K562 (cell line): ENCODE data around the gene PCBD2. TPM values are rescaled to one million over a fixed set of nuclear protein-coding genes. Genes with fewer than 3 reads are reported as not detected.
A peak's percentile ranks its signal among the peaks of the same experiment; 100 is the strongest.

Experiments
- ARHGAP35 ChIP-seq: fragments of 450-650 bp; IDR thresholded peaks from 2 replicates; pipeline ENCODE4 v1.6.1; 2018; ENCODE audit not compliant: partially characterized antibody
- BHLHE40 ChIP-seq: IDR thresholded peaks from 2 replicates; pipeline ENCODE4 v1.6.1; 2011; ENCODE audit warnings: low read length, improper control_type of control experiment
- BRD9 ChIP-seq: fragments of 450-650 bp; IDR thresholded peaks from 2 replicates; pipeline ENCODE4 v1.6.1; 2018; ENCODE audit warnings: low read depth; ENCODE audit not compliant: partially characterized antibody
- FOXM1 ChIP-seq, 2 experiments: fragments of 450-650 bp in 1 of 2; sonication (generic) in 1 of 2; formaldehyde crosslinking in 1 of 2; IDR thresholded peaks; 2 replicates each; pipeline versions ENCODE4 v1.6.1 to v1.9.0; 2017 to 2022; ENCODE audit warnings: low read depth in 2 of 2, mild to moderate bottlenecking in 2 of 2, missing genetic modification reagents in 1 of 2, moderate library complexity in 1 of 2
- HNRNPK ChIP-seq: fragments of 200-400 bp; formaldehyde crosslinking; IDR thresholded peaks from one replicate; pipeline ENCODE4 v1.6.1; 2018; ENCODE audit warnings: mild to moderate bottlenecking, low read depth, low read length; ENCODE audit not compliant: poor library complexity, severe bottlenecking
- KLF1 ChIP-seq: fragments of 450-650 bp; IDR thresholded peaks from 2 replicates; pipeline ENCODE4 v1.6.1; 2016; ENCODE audit warnings: missing genetic modification characterization, missing compliant biosample characterization
- MTA3 ChIP-seq: fragments of 450-650 bp; formaldehyde crosslinking; IDR thresholded peaks from 2 replicates; pipeline ENCODE4 v1.6.1; 2017; ENCODE audit warnings: mild to moderate bottlenecking, borderline replicate concordance
- MTF1 ChIP-seq: fragments of 250-450 bp; sonication (Bioruptor Pico); IDR thresholded peaks from 2 replicates; pipeline ENCODE4 v1.9.0; 2021; ENCODE audit warnings: moderate library complexity, mild to moderate bottlenecking, inconsistent platforms, borderline replicate concordance
- NFRKB ChIP-seq: fragments of 450-650 bp; IDR thresholded peaks from 2 replicates; pipeline ENCODE4 v1.6.1; 2016; ENCODE audit warnings: low read depth
- PTBP1 ChIP-seq: fragments of 200-400 bp; formaldehyde crosslinking; IDR thresholded peaks from 2 replicates; pipeline ENCODE4 v1.6.1; 2017; ENCODE audit warnings: low read depth, low read length
- RB1 ChIP-seq: fragments of 450-650 bp; IDR thresholded peaks from 2 replicates; pipeline ENCODE4 v1.6.1; 2017; ENCODE audit warnings: low read depth, mild to moderate bottlenecking
- RBBP5 ChIP-seq: fragments of 200-600 bp; sonication (generic); IDR thresholded peaks from 2 replicates; pipeline ENCODE4 v1.6.1; 2012; ENCODE audit warnings: borderline replicate concordance, mild to moderate bottlenecking, low read length, control low read depth, inconsistent platforms; ENCODE audit not compliant: insufficient read depth, poor library complexity, severe bottlenecking
- SMARCA4 ChIP-seq: fragments of 450-650 bp; IDR thresholded peaks from 2 replicates; pipeline ENCODE4 v1.6.1; 2016
- U2AF1 ChIP-seq: fragments of 200-400 bp; formaldehyde crosslinking; optimal IDR thresholded peaks from 2 replicates; pipeline ENCODE3; 2017; ENCODE audit warnings: mild to moderate bottlenecking, low read depth, low read length, moderate library complexity
- ZFX ChIP-seq: sonication (generic); formaldehyde crosslinking; IDR thresholded peaks from 2 replicates; pipeline ENCODE4 v1.8.0; 2022; ENCODE audit warnings: mild to moderate bottlenecking, missing genetic modification reagents, moderate library complexity
- ZNF143 ChIP-seq: sonication (generic); formaldehyde crosslinking; IDR thresholded peaks from 2 replicates; pipeline ENCODE4 v1.9.0; 2022; ENCODE audit warnings: mild to moderate bottlenecking, missing genetic modification reagents
- ZNF224 ChIP-seq: sonication (generic); formaldehyde crosslinking; IDR thresholded peaks from 2 replicates; pipeline ENCODE4 v1.8.0; 2022; ENCODE audit warnings: mild to moderate bottlenecking, missing genetic modification reagents
- polyA plus RNA-seq, 8 experiments: library from polyadenylated mRNA; depleted of rRNA in 4 of 8; stranded (reverse) in 5 of 8; unstranded in 3 of 8; fragments of >200 nt; fragmentation: Nextera tagmentation in 2 of 8; fragmentation: Illumina TruSeq in 1 of 8; extraction: Ambion mirVana in 2 of 8; extraction: Trizol in 1 of 8; gene quantifications; 2 replicates each; pipeline versions ENCODE4 v1.2.1 to v1.2.3, GENCODE V29; 2011 to 2014; ENCODE audit warnings: inconsistent platforms in 1 of 8, missing spikeins in 1 of 8
- total RNA-seq, 7 experiments: library from RNA; depleted of rRNA in 6 of 7; stranded (reverse); fragments of >200 nt in 6 of 7; fragmentation: Illumina TruSeq in 2 of 7; extraction: Trizol in 2 of 7; gene quantifications; 2 replicates each; pipeline versions ENCODE4 v1.2.1 to v1.2.3, GENCODE V29; 2011 to 2021; ENCODE audit warnings: low replicate concordance in 1 of 7
- TF ChIP-seq, protein P1 (sequence below): fragments of 250-450 bp; sonication (Bioruptor Pico); IDR thresholded peaks from 2 replicates; pipeline ENCODE4 v1.8.0; 2021; ENCODE audit warnings: moderate library complexity, mild to moderate bottlenecking, inconsistent platforms
- TF ChIP-seq, protein P2 (sequence below): sonication (generic); formaldehyde crosslinking; IDR thresholded peaks from 2 replicates; pipeline ENCODE4 v1.8.0; 2022; ENCODE audit warnings: mild to moderate bottlenecking, missing genetic modification reagents
- TF ChIP-seq, protein P3 (sequence below), 2 experiments: IDR thresholded peaks in 1 of 2; conservative IDR thresholded peaks in 1 of 2; 2 replicates each; pipeline ENCODE4 v1.6.1; 2016; ENCODE audit warnings: low read depth in 2 of 2, mild to moderate bottlenecking in 1 of 2, missing compliant biosample characterization in 1 of 2, missing genetic modification characterization in 1 of 2, moderate library complexity in 1 of 2
- TF ChIP-seq, protein P4 (sequence below): fragments of 250-450 bp; sonication (Bioruptor Pico); IDR thresholded peaks from 2 replicates; pipeline ENCODE4 v1.8.0; 2021; ENCODE audit warnings: borderline replicate concordance, mild to moderate bottlenecking, moderate library complexity; ENCODE audit not compliant: poor library complexity, severe bottlenecking

Gene PCBD2
- total and polyA plus RNA-seq, 9 of the 15 experiments (the other 6 are each of a cell fraction or from before 2014, with no cell fraction given): 5.2 to 13.8 (median 7.8) TPM

DNA sequence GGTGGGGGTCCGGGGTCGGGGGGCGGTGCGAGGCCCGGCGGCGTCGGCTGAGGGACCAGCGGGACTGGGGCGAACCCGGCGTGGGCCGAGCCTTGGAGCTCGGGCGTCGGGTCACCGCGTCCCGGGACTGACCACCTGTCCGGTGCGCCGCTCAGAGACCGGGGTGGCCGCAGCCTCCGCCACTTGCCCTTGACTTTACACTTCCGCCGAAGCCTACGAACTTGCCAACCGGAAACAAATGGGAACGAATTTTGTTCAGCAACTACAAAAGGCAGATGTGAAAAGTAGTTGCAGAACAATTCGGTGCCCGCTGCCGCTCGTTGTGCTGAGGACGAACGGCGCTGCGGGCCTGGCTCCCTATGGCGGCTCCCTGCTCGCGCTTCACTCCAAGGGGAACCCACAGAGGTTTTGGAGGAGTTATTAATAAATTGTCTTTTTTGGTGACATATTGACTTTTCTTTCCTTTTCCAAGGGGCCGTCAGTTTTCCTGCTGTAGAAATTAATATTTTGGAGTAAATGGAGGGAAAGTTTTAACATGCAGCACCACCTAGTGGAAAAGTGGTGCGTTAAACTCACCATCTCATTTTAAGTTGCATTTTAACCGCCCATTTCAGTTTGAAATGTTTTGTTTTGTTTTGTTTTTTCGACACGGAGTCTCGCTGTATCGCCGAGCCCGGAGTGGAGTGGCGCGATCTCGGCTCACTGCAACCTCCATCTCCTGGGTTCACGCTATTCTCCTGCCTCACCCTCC is 490 bp downstream of the PCBD2 start (continued):
- TF ChIP-seq ZNF143 (CRISPR knock-in tag) (0 out of 2 replicates have a peak, but pooled peaks have one; percentile 19), RB1 (0 out of 2 replicates have a peak, but pooled peaks have one; percentile 54), RBBP5 (peak; percentile 11), MTF1 (CRISPR knock-in tag) (no peak), ARHGAP35 (no peak), NFRKB (peak; percentile 81), SMARCA4 (peak; percentile 71; the same call in 1 of the 2 replicates), PTBP1 (no peak), HNRNPK (no peak), KLF1 (tag) (no peak), ZFX (CRISPR knock-in tag) (peak; percentile 38; the same call in 1 of the 2 replicates), FOXM1 (IDR thresholded peaks at IDR 0.05; ENCODE audit: low read depth) (peak; percentile 96), FOXM1 (CRISPR knock-in tag; IDR thresholded peaks at IDR 0.05; ENCODE audit: low read depth) (no peak), BRD9 (peak; percentile 96), ZNF224 (no peak), MTA3 (0 out of 2 replicates have a peak, but pooled peaks have one; percentile 15), BHLHE40 (no peak), U2AF1 (peak; percentile 6)
- TF ChIP-seq, protein P1, sequence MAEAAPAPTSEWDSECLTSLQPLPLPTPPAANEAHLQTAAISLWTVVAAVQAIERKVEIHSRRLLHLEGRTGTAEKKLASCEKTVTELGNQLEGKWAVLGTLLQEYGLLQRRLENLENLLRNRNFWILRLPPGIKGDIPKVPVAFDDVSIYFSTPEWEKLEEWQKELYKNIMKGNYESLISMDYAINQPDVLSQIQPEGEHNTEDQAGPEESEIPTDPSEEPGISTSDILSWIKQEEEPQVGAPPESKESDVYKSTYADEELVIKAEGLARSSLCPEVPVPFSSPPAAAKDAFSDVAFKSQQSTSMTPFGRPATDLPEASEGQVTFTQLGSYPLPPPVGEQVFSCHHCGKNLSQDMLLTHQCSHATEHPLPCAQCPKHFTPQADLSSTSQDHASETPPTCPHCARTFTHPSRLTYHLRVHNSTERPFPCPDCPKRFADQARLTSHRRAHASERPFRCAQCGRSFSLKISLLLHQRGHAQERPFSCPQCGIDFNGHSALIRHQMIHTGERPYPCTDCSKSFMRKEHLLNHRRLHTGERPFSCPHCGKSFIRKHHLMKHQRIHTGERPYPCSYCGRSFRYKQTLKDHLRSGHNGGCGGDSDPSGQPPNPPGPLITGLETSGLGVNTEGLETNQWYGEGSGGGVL (CRISPR knock-in tag): no peak
- TF ChIP-seq, protein P2, sequence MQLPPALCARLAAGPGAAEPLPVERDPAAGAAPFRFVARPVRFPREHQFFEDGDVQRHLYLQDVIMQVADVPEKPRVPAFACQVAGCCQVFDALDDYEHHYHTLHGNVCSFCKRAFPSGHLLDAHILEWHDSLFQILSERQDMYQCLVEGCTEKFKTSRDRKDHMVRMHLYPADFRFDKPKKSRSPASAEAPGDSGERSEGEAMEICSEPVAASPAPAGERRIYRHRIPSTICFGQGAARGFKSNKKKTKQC: peak; percentile 69; the same call in 1 of the 2 replicates
- TF ChIP-seq, protein P3, sequence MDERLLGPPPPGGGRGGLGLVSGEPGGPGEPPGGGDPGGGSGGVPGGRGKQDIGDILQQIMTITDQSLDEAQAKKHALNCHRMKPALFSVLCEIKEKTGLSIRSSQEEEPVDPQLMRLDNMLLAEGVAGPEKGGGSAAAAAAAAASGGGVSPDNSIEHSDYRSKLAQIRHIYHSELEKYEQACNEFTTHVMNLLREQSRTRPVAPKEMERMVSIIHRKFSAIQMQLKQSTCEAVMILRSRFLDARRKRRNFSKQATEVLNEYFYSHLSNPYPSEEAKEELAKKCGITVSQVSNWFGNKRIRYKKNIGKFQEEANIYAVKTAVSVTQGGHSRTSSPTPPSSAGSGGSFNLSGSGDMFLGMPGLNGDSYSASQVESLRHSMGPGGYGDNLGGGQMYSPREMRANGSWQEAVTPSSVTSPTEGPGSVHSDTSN (CRISPR knock-in tag; IDR thresholded peaks at IDR 0.05; ENCODE audit: low read depth): no peak
- TF ChIP-seq, protein P3 (tag; conservative IDR thresholded peaks at IDR 0.05; ENCODE audit: low read depth): no peak
- TF ChIP-seq, protein P4, sequence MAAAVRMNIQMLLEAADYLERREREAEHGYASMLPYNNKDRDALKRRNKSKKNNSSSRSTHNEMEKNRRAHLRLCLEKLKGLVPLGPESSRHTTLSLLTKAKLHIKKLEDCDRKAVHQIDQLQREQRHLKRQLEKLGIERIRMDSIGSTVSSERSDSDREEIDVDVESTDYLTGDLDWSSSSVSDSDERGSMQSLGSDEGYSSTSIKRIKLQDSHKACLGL (CRISPR knock-in tag): no peak
